ENCODE data around the gene DCP2.

GRCh38 chr5:113058269-113058668 lies 81.7 kb downstream of the DCP2 start:
- TF ChIP-seq CTCF (IDR thresholded peaks at IDR 0.05) (no peak), POLR2A (IDR thresholded peaks at IDR 0.05) (no peak)

Data from lower leg skin (tissue), 3 donors.